Esophagus (tissue), 2 donors: ENCODE data around the gene ACTL10. TPM values are rescaled to one million over a fixed set of nuclear protein-coding genes. Genes with fewer than 3 reads are reported as not detected.

Experiments used
- H3K27ac ChIP-seq, 2 donors: one replicate each; pipeline ENCODE4 v1.5.1; 2013; ENCODE audit warnings: low read depth in 2 of 2, mild to moderate bottlenecking in 2 of 2, inconsistent platforms in 1 of 2, low read length in 1 of 2, moderate library complexity in 1 of 2
- H3K27me3 ChIP-seq, 2 donors: one replicate each; pipeline ENCODE4 v1.6.1; 2013; ENCODE audit warnings: low read length in 2 of 2, control low read depth in 1 of 2, mild to moderate bottlenecking in 1 of 2; ENCODE audit not compliant: insufficient read depth in 2 of 2, control insufficient read depth in 1 of 2
- H3K36me3 ChIP-seq, 2 donors: one replicate each; pipeline ENCODE4 v1.6.1; 2013; ENCODE audit warnings: low read length in 1 of 2; ENCODE audit not compliant: control insufficient read depth in 2 of 2, insufficient read depth in 2 of 2
- H3K4me1 ChIP-seq, 2 donors: one replicate each; pipeline ENCODE4 v1.6.1; 2013; ENCODE audit warnings: low read length in 1 of 2; ENCODE audit not compliant: control insufficient read depth in 2 of 2, insufficient read depth in 2 of 2
- H3K4me3 ChIP-seq, 2 donors: one replicate each; pipeline ENCODE4 v1.5.1; 2013; ENCODE audit warnings: low read length in 2 of 2, mild to moderate bottlenecking in 2 of 2, low read depth in 1 of 2, moderate library complexity in 1 of 2
- H3K9me3 ChIP-seq, 2 donors: one replicate each; pipeline ENCODE4 v1.6.1; 2013; ENCODE audit warnings: mild to moderate bottlenecking in 2 of 2, low read depth in 1 of 2, low read length in 1 of 2, moderate library complexity in 1 of 2; ENCODE audit not compliant: control insufficient read depth in 2 of 2, insufficient read depth in 1 of 2
- WGBS, 2 donors: extraction: QIAGEN DNeasy Blood & Tissue Kit; methylation state at CpG; one replicate each; pipeline ENCODE4 v1.1.7; 2013; 5-methylcytosine and 5-hydroxymethylcytosine counted together
- polyA plus RNA-seq, 2 donors: library from polyadenylated mRNA; stranded (reverse); fragments of 200-250 nt; gene quantifications; one replicate each; pipeline ENCODE4 v1.2.3, GENCODE V29; 2013
- donor health status: healthy with polysubstance abuse.
- donor health status: Bipolar disorder and iron deficiency.

The ACTL10 gene
- polyA plus RNA-seq, 2 donors, result 1.4 to 2.8 TPM

GRCh38 chr20:33701629-33702450, 35.1 kb downstream of the ACTL10 start:
- Histone ChIP-seq H3K9me3 (no peaks in the 10 kb centered on the region), H3K27ac (no peak overlapping the region), H3K27me3 (no peaks in the 10 kb centered on the region), H3K4me1 (no peaks in the 10 kb centered on the region), H3K4me3 (no peak overlapping the region), H3K36me3 (no peaks in the 10 kb centered on the region)
- 87 to 90% methylated on average over 12 to 27 of the region's 27 CpGs for WGBS, 2 donors

- no peak overlapping the region for H3K4me3 ChIP-seq
- WGBS, 2 donors, result 34 to 42% methylated on average over 5 of the region's 5 CpGs
- H3K27ac ChIP-seq, result no peak overlapping the region
- no peaks in the 10 kb centered on the region for H3K9me3 ChIP-seq
- no peaks in the 10 kb centered on the region for H3K36me3 ChIP-seq
- no peaks in the 10 kb centered on the region for H3K27me3 ChIP-seq
- H3K4me1 ChIP-seq, result no peaks in the 10 kb centered on the region
These were observed 36.1 kb downstream of the ACTL10 start for GRCh38 chr20:33702861-33703260.

GRCh38 chr20:33703498-33704137, 36.9 kb downstream of the ACTL10 start:
- no peaks in the 10 kb centered on the region for H3K4me1 ChIP-seq
- 92 to 93% methylated on average over 8 of the region's 8 CpGs for WGBS, 2 donors
- no peaks in the 10 kb centered on the region for H3K36me3 ChIP-seq
- H3K27me3 ChIP-seq, result no peaks in the 10 kb centered on the region
- no peak overlapping the region for H3K27ac ChIP-seq
- H3K9me3 ChIP-seq, result no peaks in the 10 kb centered on the region
- no peak overlapping the region for H3K4me3 ChIP-seq

- Histone ChIP-seq H3K9me3 (no peaks in the 10 kb centered on the region), H3K36me3 (no peaks in the 10 kb centered on the region), H3K27ac (no peak overlapping the region), H3K4me1 (no peaks in the 10 kb centered on the region), H3K4me3 (no peak overlapping the region), H3K27me3 (no peaks in the 10 kb centered on the region)
- WGBS, 2 donors, result 90 to 91% methylated on average over 11 of the region's 11 CpGs
These were observed 37.6 kb downstream of the ACTL10 start for GRCh38 chr20:33704197-33704924.

GRCh38 chr20:33707668-33708067, 40.9 kb downstream of the ACTL10 start:
- no peak overlapping the region for H3K4me3 ChIP-seq
- peaks cover 0 to 6% of the 10 kb centered on the region in 2 donors for H3K36me3 ChIP-seq
- H3K9me3 ChIP-seq, result no peaks in the 10 kb centered on the region
- 89 to 90% methylated on average over 11 of the region's 11 CpGs for WGBS, 2 donors
- no peaks in the 10 kb centered on the region for H3K27me3 ChIP-seq
- H3K27ac ChIP-seq, result no peak overlapping the region
- peaks cover 0 to 7% of the 10 kb centered on the region in 2 donors for H3K4me1 ChIP-seq

- WGBS, 2 donors, result 69 to 89% methylated on average over 2 of the region's 2 CpGs
- peaks cover 0 to 17% of the 10 kb centered on the region in 2 donors for H3K36me3 ChIP-seq
These were observed 42.7 kb downstream of the ACTL10 start for GRCh38 chr20:33709398-33709797.

GRCh38 chr20:33709905-33710541, 43.3 kb downstream of the ACTL10 start:
- Histone ChIP-seq H3K9me3 (no peaks in the 10 kb centered on the region), H3K4me1 (peaks cover 0 to 7% of the 10 kb centered on the region in 2 donors), H3K27me3 (no peaks in the 10 kb centered on the region), H3K27ac (peak overlapping the region in 1 of 2 donors; percentile 51), H3K36me3 (peaks cover 0 to 17% of the 10 kb centered on the region in 2 donors), H3K4me3 (no peak overlapping the region)
- 81 to 85% methylated on average over 16 of the region's 16 CpGs for WGBS, 2 donors

More at GRCh38 chr20:33709398-33709797, 42.7 kb downstream of the ACTL10 start:
- peaks cover 0 to 7% of the 10 kb centered on the region in 2 donors for H3K4me1 ChIP-seq
- H3K27me3 ChIP-seq, result no peaks in the 10 kb centered on the region
- H3K9me3 ChIP-seq, result no peaks in the 10 kb centered on the region
- no peak overlapping the region for H3K27ac ChIP-seq
- no peak overlapping the region for H3K4me3 ChIP-seq

- Histone ChIP-seq H3K27me3 (no peaks in the 10 kb centered on the region), H3K4me3 (no peak overlapping the region), H3K4me1 (peaks cover 0 to 7% of the 10 kb centered on the region in 2 donors), H3K9me3 (no peaks in the 10 kb centered on the region), H3K27ac (no peak overlapping the region), H3K36me3 (peaks cover 0 to 17% of the 10 kb centered on the region in 2 donors)
- WGBS, 2 donors, result 78 to 84% methylated on average over 14 of the region's 14 CpGs
These were observed 44.1 kb downstream of the ACTL10 start for GRCh38 chr20:33710681-33711445.

GRCh38 chr20:33711446-33711738, 44.6 kb downstream of the ACTL10 start:
- 71 to 77% methylated on average over 1 of the region's 1 CpG for WGBS, 2 donors
- no peaks in the 10 kb centered on the region for H3K9me3 ChIP-seq
- H3K4me3 ChIP-seq, result no peak overlapping the region
- H3K36me3 ChIP-seq, result peaks cover 0 to 17% of the 10 kb centered on the region in 2 donors
- H3K27ac ChIP-seq, result no peak overlapping the region
- H3K27me3 ChIP-seq, result no peaks in the 10 kb centered on the region
- H3K4me1 ChIP-seq, result peaks cover 0 to 7% of the 10 kb centered on the region in 2 donors
